HEK293 (cell line): ENCODE results near the gene TNFRSF13B.
"Not testable (repeated sequence)": the region's sequence is repeated elsewhere in the genome, so short reads cannot be mapped to it uniquely, and the experiment has no call there.

Experiments
- CTCF ChIA-PET: fragments of 350-600 bp; formaldehyde crosslinking; extraction: SDS; loops from one replicate; lab custom pipeline; 2021; ENCODE audit warnings: antibody characterized with exemption; lab: Yijun Ruan, JAX
- POLR2A ChIA-PET: fragments of 300-600 bp; formaldehyde crosslinking; extraction: SDS; loops from one replicate; lab custom pipeline; 2020; ENCODE audit warnings: antibody characterized with exemption, inconsistent platforms; lab: Yijun Ruan, JAX
- H3K27ac ChIP-seq: fragments of 200-500 bp; sonication (Bioruptor generic); 2 replicates; pipeline ENCODE4 v1.5.1; 2014; ENCODE audit warnings: low read depth, low read length, control low read depth, inconsistent platforms; ENCODE audit errors: extremely low read depth
- H3K36me3 ChIP-seq, 2 experiments: fragments of 200-500 bp in 1 of 2; sonication (Bioruptor generic) in 1 of 2; 1 replicate in 1 of 2; 2 replicates in 1 of 2; pipeline ENCODE4 v1.5.1; 2014 to 2017; ENCODE audit warnings: inconsistent platforms in 2 of 2, low read length in 2 of 2; ENCODE audit not compliant: control insufficient read depth in 2 of 2, insufficient read depth in 1 of 2
- H3K4me1 ChIP-seq: fragments of 200-500 bp; sonication (Bioruptor generic); 2 replicates; pipeline ENCODE4 v1.5.1; 2014; ENCODE audit warnings: mild to moderate bottlenecking, low read length, inconsistent platforms; ENCODE audit not compliant: control insufficient read depth, insufficient read depth
- H3K4me3 ChIP-seq: 2 replicates; pipeline ENCODE4 v1.5.1; 2011; ENCODE audit warnings: low read depth, mild to moderate bottlenecking, control low read depth, low read length, moderate library complexity
- H3K9me3 ChIP-seq: fragments of 200-500 bp; sonication (Bioruptor generic); 2 replicates; pipeline ENCODE4 v1.5.1; 2014; ENCODE audit warnings: low read depth, low read length, inconsistent platforms; ENCODE audit not compliant: control insufficient read depth, insufficient read depth
- OVOL3 ChIP-seq: fragments of 450-650 bp; formaldehyde crosslinking; IDR thresholded peaks from 2 replicates; pipeline ENCODE4 v1.5.1; 2016; ENCODE audit warnings: missing biosample characterization, missing genetic modification characterization
- REPIN1 ChIP-seq: fragments of 450-650 bp; formaldehyde crosslinking; IDR thresholded peaks from 2 replicates; pipeline ENCODE4 v1.5.1; 2017; ENCODE audit warnings: missing biosample characterization, missing genetic modification characterization, low read depth
- ZIC2 ChIP-seq: fragments of 450-650 bp; formaldehyde crosslinking; IDR thresholded peaks from 2 replicates; pipeline ENCODE4 v1.5.1; 2016; ENCODE audit warnings: missing biosample characterization, missing genetic modification characterization
- ZNF138 ChIP-seq: fragments of 450-650 bp; formaldehyde crosslinking; IDR thresholded peaks from 2 replicates; pipeline ENCODE4 v1.5.1; 2016; ENCODE audit warnings: missing biosample characterization, missing genetic modification characterization, borderline replicate concordance
- ZNF169 ChIP-seq: fragments of 450-650 bp; formaldehyde crosslinking; IDR thresholded peaks from 2 replicates; pipeline ENCODE4 v1.5.1; 2016; ENCODE audit warnings: missing biosample characterization, missing genetic modification characterization
- ZNF19 ChIP-seq: fragments of 450-650 bp; formaldehyde crosslinking; IDR thresholded peaks from 2 replicates; pipeline ENCODE4; 2016; ENCODE audit warnings: missing biosample characterization, missing genetic modification characterization, low read depth
- ZNF311 ChIP-seq: fragments of 450-650 bp; formaldehyde crosslinking; IDR thresholded peaks from 2 replicates; pipeline ENCODE4 v1.5.1; 2017; ENCODE audit warnings: missing biosample characterization, missing genetic modification characterization, borderline replicate concordance
- ZNF555 ChIP-seq: fragments of 450-650 bp; formaldehyde crosslinking; conservative IDR thresholded peaks from 2 replicates; pipeline ENCODE4 v1.5.1; 2017; ENCODE audit warnings: missing biosample characterization, mild to moderate bottlenecking, missing genetic modification characterization, inconsistent platforms
- TF ChIP-seq, protein P1 (sequence below): fragments of 450-650 bp; formaldehyde crosslinking; IDR thresholded peaks from 2 replicates; pipeline ENCODE4 v1.5.1; 2016; ENCODE audit warnings: missing biosample characterization, missing genetic modification characterization, low read depth
- TF ChIP-seq, protein P2 (sequence below): fragments of 450-650 bp; formaldehyde crosslinking; IDR thresholded peaks from 2 replicates; pipeline ENCODE4 v1.5.1; 2016; ENCODE audit warnings: missing biosample characterization, missing genetic modification characterization
- TF ChIP-seq, protein P3 (sequence below): fragments of 450-650 bp; IDR thresholded peaks from 2 replicates; pipeline ENCODE4 v1.5.1; 2018; ENCODE audit warnings: missing biosample characterization, mild to moderate bottlenecking, missing genetic modification characterization

TNFRSF13B gene

DNA sequence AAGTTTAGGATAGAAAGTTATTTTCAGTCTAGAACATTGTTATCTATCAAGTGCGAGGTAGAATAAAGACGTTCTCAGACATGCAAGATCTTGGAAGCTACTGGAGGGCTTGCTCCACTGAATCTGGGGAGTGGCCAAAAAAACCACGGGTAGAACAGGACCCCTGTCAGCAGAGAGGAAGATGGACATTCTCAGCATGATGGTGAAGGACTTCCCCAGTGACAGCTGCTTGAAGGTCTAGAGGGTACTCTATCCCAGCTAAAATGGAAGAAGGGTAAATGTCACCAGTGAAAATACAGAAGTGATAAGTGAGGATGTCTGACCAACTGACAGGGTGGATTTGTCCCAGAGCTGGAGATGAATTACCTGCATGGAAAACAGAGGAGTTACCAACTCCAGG lies 10.1 kb downstream of the TNFRSF13B start:
- Histone ChIP-seq H3K36me3 (no peaks in the 10 kb centered on the region), H3K27ac (no peak overlapping the region), H3K4me1 (no peaks in the 10 kb centered on the region), H3K4me3 (no peak overlapping the region), H3K9me3 (no peaks in the 10 kb centered on the region)
- no peak for TF ChIP-seq OVOL3 (tag by site-specific recombination)
- TF ChIP-seq, protein P1, sequence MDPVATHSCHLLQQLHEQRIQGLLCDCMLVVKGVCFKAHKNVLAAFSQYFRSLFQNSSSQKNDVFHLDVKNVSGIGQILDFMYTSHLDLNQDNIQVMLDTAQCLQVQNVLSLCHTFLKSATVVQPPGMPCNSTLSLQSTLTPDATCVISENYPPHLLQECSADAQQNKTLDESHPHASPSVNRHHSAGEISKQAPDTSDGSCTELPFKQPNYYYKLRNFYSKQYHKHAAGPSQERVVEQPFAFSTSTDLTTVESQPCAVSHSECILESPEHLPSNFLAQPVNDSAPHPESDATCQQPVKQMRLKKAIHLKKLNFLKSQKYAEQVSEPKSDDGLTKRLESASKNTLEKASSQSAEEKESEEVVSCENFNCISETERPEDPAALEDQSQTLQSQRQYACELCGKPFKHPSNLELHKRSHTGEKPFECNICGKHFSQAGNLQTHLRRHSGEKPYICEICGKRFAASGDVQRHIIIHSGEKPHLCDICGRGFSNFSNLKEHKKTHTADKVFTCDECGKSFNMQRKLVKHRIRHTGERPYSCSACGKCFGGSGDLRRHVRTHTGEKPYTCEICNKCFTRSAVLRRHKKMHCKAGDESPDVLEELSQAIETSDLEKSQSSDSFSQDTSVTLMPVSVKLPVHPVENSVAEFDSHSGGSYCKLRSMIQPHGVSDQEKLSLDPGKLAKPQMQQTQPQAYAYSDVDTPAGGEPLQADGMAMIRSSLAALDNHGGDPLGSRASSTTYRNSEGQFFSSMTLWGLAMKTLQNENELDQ = no peak
- TF ChIP-seq ZNF138 (tag by site-specific recombination) = no peak
- TF ChIP-seq, protein P2, sequence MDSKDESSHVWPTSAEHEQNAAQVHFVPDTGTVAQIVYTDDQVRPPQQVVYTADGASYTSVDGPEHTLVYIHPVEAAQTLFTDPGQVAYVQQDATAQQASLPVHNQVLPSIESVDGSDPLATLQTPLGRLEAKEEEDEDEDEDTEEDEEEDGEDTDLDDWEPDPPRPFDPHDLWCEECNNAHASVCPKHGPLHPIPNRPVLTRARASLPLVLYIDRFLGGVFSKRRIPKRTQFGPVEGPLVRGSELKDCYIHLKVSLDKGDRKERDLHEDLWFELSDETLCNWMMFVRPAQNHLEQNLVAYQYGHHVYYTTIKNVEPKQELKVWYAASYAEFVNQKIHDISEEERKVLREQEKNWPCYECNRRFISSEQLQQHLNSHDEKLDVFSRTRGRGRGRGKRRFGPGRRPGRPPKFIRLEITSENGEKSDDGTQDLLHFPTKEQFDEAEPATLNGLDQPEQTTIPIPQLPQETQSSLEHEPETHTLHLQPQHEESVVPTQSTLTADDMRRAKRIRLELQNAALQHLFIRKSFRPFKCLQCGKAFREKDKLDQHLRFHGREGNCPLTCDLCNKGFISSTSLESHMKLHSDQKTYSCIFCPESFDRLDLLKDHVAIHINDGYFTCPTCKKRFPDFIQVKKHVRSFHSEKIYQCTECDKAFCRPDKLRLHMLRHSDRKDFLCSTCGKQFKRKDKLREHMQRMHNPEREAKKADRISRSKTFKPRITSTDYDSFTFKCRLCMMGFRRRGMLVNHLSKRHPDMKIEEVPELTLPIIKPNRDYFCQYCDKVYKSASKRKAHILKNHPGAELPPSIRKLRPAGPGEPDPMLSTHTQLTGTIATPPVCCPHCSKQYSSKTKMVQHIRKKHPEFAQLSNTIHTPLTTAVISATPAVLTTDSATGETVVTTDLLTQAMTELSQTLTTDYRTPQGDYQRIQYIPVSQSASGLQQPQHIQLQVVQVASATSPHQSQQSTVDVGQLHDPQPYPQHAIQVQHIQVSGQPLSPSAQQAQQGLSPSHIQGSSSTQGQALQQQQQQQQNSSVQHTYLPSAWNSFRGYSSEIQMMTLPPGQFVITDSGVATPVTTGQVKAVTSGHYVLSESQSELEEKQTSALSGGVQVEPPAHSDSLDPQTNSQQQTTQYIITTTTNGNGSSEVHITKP (tag by site-specific recombination) = no peak
- TF ChIP-seq ZNF19 (tag by site-specific recombination) = no peak
- TF ChIP-seq ZIC2 (tag by site-specific recombination) = no peak
- TF ChIP-seq, protein P3, sequence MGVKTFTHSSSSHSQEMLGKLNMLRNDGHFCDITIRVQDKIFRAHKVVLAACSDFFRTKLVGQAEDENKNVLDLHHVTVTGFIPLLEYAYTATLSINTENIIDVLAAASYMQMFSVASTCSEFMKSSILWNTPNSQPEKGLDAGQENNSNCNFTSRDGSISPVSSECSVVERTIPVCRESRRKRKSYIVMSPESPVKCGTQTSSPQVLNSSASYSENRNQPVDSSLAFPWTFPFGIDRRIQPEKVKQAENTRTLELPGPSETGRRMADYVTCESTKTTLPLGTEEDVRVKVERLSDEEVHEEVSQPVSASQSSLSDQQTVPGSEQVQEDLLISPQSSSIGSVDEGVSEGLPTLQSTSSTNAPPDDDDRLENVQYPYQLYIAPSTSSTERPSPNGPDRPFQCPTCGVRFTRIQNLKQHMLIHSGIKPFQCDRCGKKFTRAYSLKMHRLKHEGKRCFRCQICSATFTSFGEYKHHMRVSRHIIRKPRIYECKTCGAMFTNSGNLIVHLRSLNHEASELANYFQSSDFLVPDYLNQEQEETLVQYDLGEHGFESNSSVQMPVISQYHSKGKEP = no peak
- no peak for TF ChIP-seq ZNF169
- no peak for TF ChIP-seq REPIN1
- no peak for TF ChIP-seq ZNF311 (tag by site-specific recombination)
- no peak for TF ChIP-seq ZNF555 (tag by site-specific recombination)
- CTCF ChIA-PET = interaction anchor here (0.9 kb wide), 1 partner anchor 16 kb away, joined by 3 read pairs; no protein-coding TSS in a partner anchor
- POLR2A ChIA-PET = no interaction called here

DNA sequence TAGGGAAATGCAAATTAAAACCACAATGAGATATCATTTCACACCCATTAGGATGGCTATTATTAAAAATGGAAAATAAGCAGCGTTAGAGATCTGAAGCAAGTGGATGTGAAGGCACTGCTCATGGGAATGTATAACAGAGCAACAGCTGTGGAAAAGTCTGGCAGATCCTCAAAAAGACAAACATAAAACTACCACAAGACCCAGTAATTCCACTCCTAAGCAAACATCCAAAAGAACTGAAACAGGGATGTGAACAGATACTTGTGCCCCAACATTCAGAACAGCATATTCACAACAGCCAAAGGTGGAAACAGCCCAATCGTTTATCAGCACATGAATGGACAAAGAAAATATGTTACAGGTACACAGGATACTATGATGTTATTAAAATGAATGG lies 10.9 kb downstream of the TNFRSF13B start:
- CTCF ChIA-PET, H3K4me1 ChIP-seq, H3K4me3 ChIP-seq, H3K36me3 ChIP-seq, H3K9me3 ChIP-seq, POLR2A ChIA-PET, H3K27ac ChIP-seq: not testable (repeated sequence)

DNA sequence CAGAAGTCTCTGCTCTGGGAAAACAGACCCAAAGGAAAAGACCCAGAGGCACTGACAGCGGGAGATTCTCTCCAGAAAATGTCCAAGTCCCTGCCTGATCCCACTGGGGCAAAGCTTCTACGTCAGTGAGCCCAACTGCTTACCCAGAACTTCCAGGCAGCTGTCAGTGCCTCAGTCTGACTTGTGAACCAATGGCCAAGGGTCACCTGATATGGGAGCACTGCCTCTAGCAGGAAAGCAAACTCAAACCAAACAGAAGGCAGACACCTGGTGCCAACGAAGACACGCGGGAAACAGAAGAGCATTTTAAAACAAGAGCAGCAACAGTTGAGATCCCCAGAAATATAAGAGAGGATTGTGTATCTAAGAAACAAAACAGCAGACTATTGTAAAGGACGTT lies 16.9 kb downstream of the TNFRSF13B start:
- CTCF ChIA-PET = interaction anchor here (0.6 kb wide), 1 partner anchor 660 kb away, joined by 3 read pairs; no protein-coding TSS in a partner anchor
- H3K27ac ChIP-seq, H3K9me3 ChIP-seq, H3K4me3 ChIP-seq, H3K36me3 ChIP-seq, POLR2A ChIA-PET, H3K4me1 ChIP-seq: not testable (repeated sequence)
